Lung (tissue), 12 donors: ENCODE measurements around the gene PPARD. TPM values are rescaled to one million over a fixed set of nuclear protein-coding genes. Genes with fewer than 3 reads are reported as not detected.
A peak's percentile ranks its signal among the peaks of the same experiment; 100 is the strongest.
"Not testable (repeated sequence)": the region's sequence is repeated elsewhere in the genome, so short reads cannot be mapped to it uniquely, and the experiment has no call there.

ENCODE experiments used
- ATAC-seq: fragments of 200-7000 bp; cut with Tn5 transposase; one replicate; pipeline ENCODE4 v1.9.1; 2020; ENCODE audit warnings: moderate number of reproducible peaks; ENCODE audit not compliant: insufficient read depth, low FRiP score
- DNase-seq, 3 donors: peaks; one replicate each; pipeline ENCODE4 v3.0.0-alpha.2; 2013 to 2017
- H3K27ac ChIP-seq, 2 donors: one replicate each; pipeline ENCODE4 v1.5.1; 2013; ENCODE audit warnings: mild to moderate bottlenecking in 2 of 2, moderate library complexity in 2 of 2, control low read depth in 1 of 2, inconsistent platforms in 1 of 2, low read depth in 1 of 2, low read length in 1 of 2
- H3K27me3 ChIP-seq, 3 donors: one replicate each; pipeline ENCODE4 v1.5.1; 2013; ENCODE audit warnings: low read length in 2 of 3; ENCODE audit not compliant: control insufficient read depth in 3 of 3, insufficient read depth in 3 of 3
- H3K36me3 ChIP-seq, 4 donors: one replicate each; pipeline ENCODE4 v1.5.1; 2013; ENCODE audit warnings: low read length in 4 of 4, mild to moderate bottlenecking in 1 of 4, moderate library complexity in 1 of 4; ENCODE audit not compliant: control insufficient read depth in 4 of 4, insufficient read depth in 4 of 4
- H3K4me1 ChIP-seq, 5 donors: one replicate each; pipeline ENCODE4 v1.5.1; 2013; ENCODE audit warnings: low read length in 5 of 5, mild to moderate bottlenecking in 2 of 5, moderate library complexity in 1 of 5; ENCODE audit not compliant: control insufficient read depth in 5 of 5, insufficient read depth in 5 of 5
- H3K4me3 ChIP-seq: one replicate; pipeline ENCODE4 v1.5.1; 2013; ENCODE audit warnings: mild to moderate bottlenecking, control low read depth, moderate library complexity
- H3K9ac ChIP-seq, 2 donors: one replicate each; pipeline ENCODE4 v1.5.1; 2013; ENCODE audit warnings: low read length in 2 of 2, control low read depth in 1 of 2; ENCODE audit not compliant: insufficient read depth in 1 of 2
- H3K9me3 ChIP-seq, 4 donors: one replicate each; pipeline ENCODE4 v1.5.1; 2013; ENCODE audit warnings: low read length in 3 of 4, mild to moderate bottlenecking in 1 of 4, moderate library complexity in 1 of 4; ENCODE audit not compliant: control insufficient read depth in 4 of 4, insufficient read depth in 3 of 4
- CTCF ChIP-seq: IDR thresholded peaks from 2 replicates; pipeline ENCODE4 v1.5.1; 2012; ENCODE audit warnings: mild to moderate bottlenecking; ENCODE audit errors: control extremely low read depth, extremely low read depth
- WGBS, 2 donors: extraction: QIAGEN DNeasy Blood & Tissue Kit; methylation state at CpG; one replicate each; pipeline ENCODE4 v1.1.7; 2013; 5-methylcytosine and 5-hydroxymethylcytosine counted together
- polyA plus RNA-seq, 2 donors: library from polyadenylated mRNA; stranded (reverse); fragments of 200-250 nt; gene quantifications; one replicate each; pipeline ENCODE4 v1.2.1, GENCODE V29; 2013
- total RNA-seq, 2 donors: library from RNA; depleted of rRNA in 1 of 2; stranded (reverse); fragments of >200 nt in 1 of 2; gene quantifications; one replicate each; pipeline ENCODE4 v1.2.1, GENCODE V29; 2014 to 2021
- donor health status: control.
- donor health status: control.
- donor health status: Bipolar disorder and iron deficiency.
- donor health status: healthy.
- donor health status: DM: yes; HTN: yes; CAD: no.

Gene PPARD
- total and polyA plus RNA-seq, 4 donors = 11.3 to 27.8 (median 24.5) TPM

- Histone ChIP-seq H3K9me3 (no peaks in the 10 kb centered on the region), H3K4me3 (no peak overlapping the region), H3K27me3 (peaks cover 0 to 4% (median 3%) of the 10 kb centered on the region in 3 donors), H3K4me1 (peaks cover 0 to 5% (median 0%) of the 10 kb centered on the region in 5 donors), H3K27ac (no peak overlapping the region), H3K9ac (no peak overlapping the region), H3K36me3 (peaks cover 0 to 8% (median 0%) of the 10 kb centered on the region in 4 donors)
- DNase-seq (no peak), ATAC-seq (no peak)
- 94 to 100% methylated on average over 8 of the region's 8 CpGs for WGBS, 2 donors
- TF ChIP-seq CTCF = no peak
These were observed 21.3 kb upstream of the PPARD start for GRCh38 chr6:35321091-35321490.

GRCh38 chr6:35327349-35328027, 14.9 kb upstream of the PPARD start:
- Histone ChIP-seq H3K36me3 (no peaks in the 10 kb centered on the region), H3K4me1 (peaks cover 0 to 2% (median 0%) of the 10 kb centered on the region in 5 donors), H3K9me3 (no peaks in the 10 kb centered on the region), H3K27ac (no peak overlapping the region), H3K27me3 (no peaks in the 10 kb centered on the region), H3K9ac (no peak overlapping the region), H3K4me3 (no peak overlapping the region)
- DNase-seq (peak; percentile 42 to 59 (median 48)), ATAC-seq (no peak)
- TF ChIP-seq CTCF = peak; percentile 43
- WGBS, 2 donors = 41 to 46% methylated on average over 7 of the region's 7 CpGs

GRCh38 chr6:35328108-35328723, 14.1 kb upstream of the PPARD start:
- no peak for DNase-seq
- ATAC-seq = no peak
- H3K27me3 ChIP-seq = no peaks in the 10 kb centered on the region
- H3K4me3 ChIP-seq = no peak overlapping the region
- no peaks in the 10 kb centered on the region for H3K36me3 ChIP-seq
- H3K27ac ChIP-seq = no peak overlapping the region
- H3K9me3 ChIP-seq = no peaks in the 10 kb centered on the region
- no peak for TF ChIP-seq CTCF
- H3K9ac ChIP-seq = no peak overlapping the region
- WGBS, 2 donors = 91 to 97% methylated on average over 1 of the region's 1 CpG
- peaks cover 0 to 2% (median 0%) of the 10 kb centered on the region in 5 donors for H3K4me1 ChIP-seq

GRCh38 chr6:35328965-35329364, 13.4 kb upstream of the PPARD start:
- 94 to 99% methylated on average over 8 of the region's 8 CpGs for WGBS, 2 donors
- not testable (repeated sequence) for DNase-seq, H3K36me3 ChIP-seq, H3K4me1 ChIP-seq, ATAC-seq, H3K27ac ChIP-seq, H3K9me3 ChIP-seq, H3K9ac ChIP-seq, H3K27me3 ChIP-seq, H3K4me3 ChIP-seq
